Lower leg skin (tissue), 4 donors: ENCODE results near the gene PARN. TPM values are rescaled to one million over a fixed set of nuclear protein-coding genes. Genes with fewer than 3 reads are reported as not detected.

Experiments
- DNase-seq, 2 donors: peaks; one replicate each; pipeline ENCODE4 v3.0.0-alpha.2; 2019; ENCODE audit warnings: low spot score in 2 of 2
- H3K4me3 ChIP-seq: fragments of 200-600 bp; sonication (generic); 2 replicates; pipeline ENCODE4 v1.5.1; 2017; ENCODE audit warnings: mild to moderate bottlenecking, low read depth; ENCODE audit not compliant: poor library complexity, severe bottlenecking
- POLR2A ChIP-seq, 2 donors: fragments of 450-650 bp; IDR thresholded peaks; one replicate each; pipeline ENCODE4 v1.6.1; 2016 to 2017; ENCODE audit warnings: antibody characterized with exemption in 2 of 2, mild to moderate bottlenecking in 1 of 2, moderate library complexity in 1 of 2
- WGBS, 2 donors: methylation state at CpG; one replicate each; pipeline ENCODE4 v1.1.5; 2018; 5-methylcytosine and 5-hydroxymethylcytosine counted together
- intact Hi-C: fragments of 100-400 bp; cut with DNase I; formaldehyde crosslinking; loops from one replicate; pipeline ENCODE4 v1.15.0; 2023; ENCODE audit warnings: low total_unique reads
- total RNA-seq, 4 donors: library from RNA; depleted of rRNA; stranded (reverse); fragments of >200 nt; gene quantifications; one replicate each; pipeline ENCODE4 v1.1.0, GENCODE V29; 2016
- TF ChIP-seq, protein P1 (sequence below), 3 donors: fragments of 450-650 bp; IDR thresholded peaks; one replicate each; pipeline ENCODE4 v1.5.1; 2016; ENCODE audit warnings: antibody characterized with exemption in 3 of 3, mild to moderate bottlenecking in 3 of 3, moderate library complexity in 2 of 3

PARN gene, protein sequence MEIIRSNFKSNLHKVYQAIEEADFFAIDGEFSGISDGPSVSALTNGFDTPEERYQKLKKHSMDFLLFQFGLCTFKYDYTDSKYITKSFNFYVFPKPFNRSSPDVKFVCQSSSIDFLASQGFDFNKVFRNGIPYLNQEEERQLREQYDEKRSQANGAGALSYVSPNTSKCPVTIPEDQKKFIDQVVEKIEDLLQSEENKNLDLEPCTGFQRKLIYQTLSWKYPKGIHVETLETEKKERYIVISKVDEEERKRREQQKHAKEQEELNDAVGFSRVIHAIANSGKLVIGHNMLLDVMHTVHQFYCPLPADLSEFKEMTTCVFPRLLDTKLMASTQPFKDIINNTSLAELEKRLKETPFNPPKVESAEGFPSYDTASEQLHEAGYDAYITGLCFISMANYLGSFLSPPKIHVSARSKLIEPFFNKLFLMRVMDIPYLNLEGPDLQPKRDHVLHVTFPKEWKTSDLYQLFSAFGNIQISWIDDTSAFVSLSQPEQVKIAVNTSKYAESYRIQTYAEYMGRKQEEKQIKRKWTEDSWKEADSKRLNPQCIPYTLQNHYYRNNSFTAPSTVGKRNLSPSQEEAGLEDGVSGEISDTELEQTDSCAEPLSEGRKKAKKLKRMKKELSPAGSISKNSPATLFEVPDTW
- total RNA-seq = 10 to 100 TPM; 23.4 to 28.7 (median 25.4) TPM

GRCh38 chr16:14629919-14630619 is at the start of gene PARN:
TSS of gene PARN (minus strand) at chr16:14630260. CDS start at chr16:14630125, 135 bp downstream.
- TF ChIP-seq POLR2A (IDR thresholded peaks at IDR 0.05) = no peak
- TF ChIP-seq, protein P1, sequence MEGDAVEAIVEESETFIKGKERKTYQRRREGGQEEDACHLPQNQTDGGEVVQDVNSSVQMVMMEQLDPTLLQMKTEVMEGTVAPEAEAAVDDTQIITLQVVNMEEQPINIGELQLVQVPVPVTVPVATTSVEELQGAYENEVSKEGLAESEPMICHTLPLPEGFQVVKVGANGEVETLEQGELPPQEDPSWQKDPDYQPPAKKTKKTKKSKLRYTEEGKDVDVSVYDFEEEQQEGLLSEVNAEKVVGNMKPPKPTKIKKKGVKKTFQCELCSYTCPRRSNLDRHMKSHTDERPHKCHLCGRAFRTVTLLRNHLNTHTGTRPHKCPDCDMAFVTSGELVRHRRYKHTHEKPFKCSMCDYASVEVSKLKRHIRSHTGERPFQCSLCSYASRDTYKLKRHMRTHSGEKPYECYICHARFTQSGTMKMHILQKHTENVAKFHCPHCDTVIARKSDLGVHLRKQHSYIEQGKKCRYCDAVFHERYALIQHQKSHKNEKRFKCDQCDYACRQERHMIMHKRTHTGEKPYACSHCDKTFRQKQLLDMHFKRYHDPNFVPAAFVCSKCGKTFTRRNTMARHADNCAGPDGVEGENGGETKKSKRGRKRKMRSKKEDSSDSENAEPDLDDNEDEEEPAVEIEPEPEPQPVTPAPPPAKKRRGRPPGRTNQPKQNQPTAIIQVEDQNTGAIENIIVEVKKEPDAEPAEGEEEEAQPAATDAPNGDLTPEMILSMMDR (IDR thresholded peaks at IDR 0.05) = no peak
- DNase-seq = peak; percentile 95 to 99
- peak within 1 kb of the TSS; percentile 76 for H3K4me3 ChIP-seq
- intact Hi-C loops = no loop called here
- 1 to 3% methylated on average over 37 of the region's 51 CpGs for WGBS, 2 donors

GRCh38 chr16:14678748-14679497 is 48.9 kb upstream of the PARN start:
- H3K4me3 ChIP-seq = no peak overlapping the region
- TF ChIP-seq, protein P1 (IDR thresholded peaks at IDR 0.05) = no peak
- TF ChIP-seq POLR2A (IDR thresholded peaks at IDR 0.05) = no peak
- no peak for DNase-seq
- WGBS, 2 donors = 80 to 87% methylated on average over 11 of the region's 11 CpGs
- intact Hi-C loops = no loop called here

GRCh38 chr16:14677627-14678026 is 47.6 kb upstream of the PARN start:
- no peak overlapping the region for H3K4me3 ChIP-seq
- TF ChIP-seq, protein P1 (IDR thresholded peaks at IDR 0.05) = no peak
- TF ChIP-seq POLR2A (IDR thresholded peaks at IDR 0.05) = no peak
- intact Hi-C loops = no loop called here
- WGBS, 2 donors = 95 to 97% methylated on average over 5 of the region's 5 CpGs
- no peak for DNase-seq

DNA sequence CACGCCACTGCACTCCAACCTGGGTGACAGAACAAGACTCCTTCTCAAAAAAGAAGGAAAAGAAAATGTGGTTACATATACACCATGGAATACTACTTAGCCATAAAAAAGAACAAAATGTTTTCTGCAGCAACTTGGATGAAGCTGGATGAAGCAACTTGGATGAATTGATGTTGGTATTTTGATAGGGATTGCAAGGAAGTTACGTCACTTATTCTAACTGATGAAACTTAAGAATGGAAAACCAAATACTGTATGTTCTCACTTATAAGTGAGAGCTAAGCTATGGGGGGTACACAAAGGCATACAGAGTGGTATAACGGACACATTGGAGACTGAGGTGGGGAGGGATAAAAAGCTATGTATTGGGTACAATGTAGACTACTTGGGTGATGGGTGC is 46.6 kb upstream of the PARN start:
- no peak for DNase-seq
- WGBS, 2 donors = 89 to 90% methylated on average over 3 of the region's 3 CpGs

More for the DNA sequence above, 46.6 kb upstream of the PARN start:
- no peak overlapping the region for H3K4me3 ChIP-seq
- intact Hi-C loops = no loop called here
- TF ChIP-seq, protein P1 (IDR thresholded peaks at IDR 0.05) = no peak
- no peak for TF ChIP-seq POLR2A (IDR thresholded peaks at IDR 0.05)
